ENCODE results near the gene OR2M3. TPM values are rescaled to one million over a fixed set of nuclear protein-coding genes. Genes with fewer than 3 reads are reported as not detected.

OR2M3 gene
- total RNA-seq, 1 experiment from 2014 or later: not detected

GRCh38 chr1:248231117-248231516 is 34.1 kb downstream of the OR2M3 start, which contains the start of gene OR2M4:
OR2M4 (plus strand) TSS chr1:248231417; CDS start chr1:248238929, 7,512 bp downstream.
- H3K4me2 ChIP-seq (ENCODE audit: low read length): no peak within 1 kb of the TSS
- ChIA-PET RAD21 (ENCODE audit: low non-redundant PET in 1 of 2, low total read pairs in 2 of 2, uncharacterized antibody in 2 of 2, unreplicated experiment in 2 of 2) (no interaction called here), CTCF (no interaction called here), POLR2A (no interaction called here)
- no peak within 1 kb of the TSS for H3K27ac ChIP-seq (ENCODE audit: low read depth, low read length)
- ATAC-seq (no peak), DNase-seq (ENCODE audit: low read depth, low spot score) (no peak)
- H4K20me1 ChIP-seq (ENCODE audit: insufficient read depth): no peaks in the 10 kb centered on the region
- peaks cover 0 to 18% of the 10 kb centered on the region in 2 experiments; a peak in 2 of 4 replicates for H3K9me3 ChIP-seq (ENCODE audit: control insufficient read depth in 1 of 2, insufficient read depth in 1 of 2, low read depth in 1 of 2, low read length in 2 of 2)
- no peak within 1 kb of the TSS for H2AFZ ChIP-seq (ENCODE audit: low read depth, low read length, poor library complexity, severe bottlenecking)
- no peaks in the 10 kb centered on the region for H3K9me2 ChIP-seq (ENCODE audit: insufficient read depth)
- H3K36me3 ChIP-seq (ENCODE audit: control insufficient read depth in 1 of 2, insufficient read depth in 2 of 2, low read length in 2 of 2): no peaks in the 10 kb centered on the region
- intact Hi-C loops (cut with micrococcal nuclease): no loop called here
- TF ChIP-seq JUND (IDR thresholded peaks at IDR 0.05): no peak
- TF ChIP-seq ZNF274 (IDR thresholded peaks at IDR 0.05; ENCODE audit: low read depth, low read length): no peak
- no peak for TF ChIP-seq ELF1 (IDR thresholded peaks at IDR 0.05; ENCODE audit: borderline replicate concordance, low read depth)
- TF ChIP-seq POLR2A (IDR thresholded peaks at IDR 0.05; ENCODE audit: borderline replicate concordance, extremely low read depth, insufficient read depth, insufficient read length): no peak
- no peak for TF ChIP-seq EGR1 (IDR thresholded peaks at IDR 0.05; ENCODE audit: low read depth)
- TF ChIP-seq POLR2AphosphoS5 (IDR thresholded peaks at IDR 0.05; ENCODE audit: low read depth, low read length): no peak
- H3K79me2 ChIP-seq (ENCODE audit: insufficient read depth, low read length): no peaks in the 10 kb centered on the region
- BruUV-seq (replicated peaks): no TSS peak
- no peak within 1 kb of the TSS for H3K9ac ChIP-seq (ENCODE audit: low read length)
- H3K27me3 ChIP-seq (ENCODE audit: insufficient read depth, low read length): no peaks in the 10 kb centered on the region
- H3K4me3 ChIP-seq (replicated peaks in 1 of 2; ENCODE audit: low read depth in 1 of 2, low read length in 2 of 2): no peak within 1 kb of the TSS
- H3K4me1 ChIP-seq (ENCODE audit: control insufficient read depth in 1 of 2, insufficient read depth in 2 of 2, low read length in 2 of 2): no peaks in the 10 kb centered on the region

- no peak for ATAC-seq
- H2AFZ ChIP-seq (ENCODE audit: low read depth, low read length, poor library complexity, severe bottlenecking): no peak overlapping the region
- H4K20me1 ChIP-seq (ENCODE audit: insufficient read depth): no peaks in the 10 kb centered on the region
- H3K36me3 ChIP-seq (ENCODE audit: control insufficient read depth in 1 of 2, insufficient read depth in 2 of 2, low read length in 2 of 2): no peaks in the 10 kb centered on the region; a peak in 1 of 4 replicates
- peaks cover 0 to 11% of the 10 kb centered on the region in 2 experiments; a peak in 2 of 4 replicates for H3K9me3 ChIP-seq (ENCODE audit: control insufficient read depth in 1 of 2, insufficient read depth in 1 of 2, low read depth in 1 of 2, low read length in 2 of 2)
- BruUV-seq (replicated peaks): no TSS peak
- no peak overlapping the region for H3K27ac ChIP-seq (ENCODE audit: low read depth, low read length)
- H3K27me3 ChIP-seq (ENCODE audit: insufficient read depth, low read length): no peaks in the 10 kb centered on the region
- ChIA-PET CTCF (no interaction called here), RAD21 (ENCODE audit: low non-redundant PET in 1 of 2, low total read pairs in 2 of 2, uncharacterized antibody in 2 of 2, unreplicated experiment in 2 of 2) (no interaction called here), POLR2A (no interaction called here)
- no peaks in the 10 kb centered on the region for H3K79me2 ChIP-seq (ENCODE audit: insufficient read depth, low read length)
- intact Hi-C loops (cut with micrococcal nuclease): no loop called here
- H3K4me3 ChIP-seq (replicated peaks in 1 of 2; ENCODE audit: low read depth in 1 of 2, low read length in 2 of 2): no peak overlapping the region
- no peak for DNase-seq (ENCODE audit: low read depth, low spot score)
- H3K9ac ChIP-seq (ENCODE audit: low read length): no peak overlapping the region
- H3K4me1 ChIP-seq (ENCODE audit: control insufficient read depth in 1 of 2, insufficient read depth in 2 of 2, low read length in 2 of 2): no peaks in the 10 kb centered on the region
- H3K9me2 ChIP-seq (ENCODE audit: insufficient read depth): no peaks in the 10 kb centered on the region
- no peak overlapping the region for H3K4me2 ChIP-seq (ENCODE audit: low read length)
- TF ChIP-seq, protein P1, sequence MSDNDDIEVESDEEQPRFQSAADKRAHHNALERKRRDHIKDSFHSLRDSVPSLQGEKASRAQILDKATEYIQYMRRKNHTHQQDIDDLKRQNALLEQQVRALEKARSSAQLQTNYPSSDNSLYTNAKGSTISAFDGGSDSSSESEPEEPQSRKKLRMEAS (IDR thresholded peaks at IDR 0.05): no peak
- TF ChIP-seq SIN3A (IDR thresholded peaks at IDR 0.05; ENCODE audit: low read depth) (no peak), ATF3 (IDR thresholded peaks at IDR 0.05) (no peak), ZBTB33 (IDR thresholded peaks at IDR 0.05; ENCODE audit: extremely low read depth, insufficient replicate concordance, low read length) (no peak), YY1 (IDR thresholded peaks at IDR 0.05; ENCODE audit: extremely low read depth, insufficient replicate concordance, low read depth, low read length) (no peak)
- TF ChIP-seq, protein P2, sequence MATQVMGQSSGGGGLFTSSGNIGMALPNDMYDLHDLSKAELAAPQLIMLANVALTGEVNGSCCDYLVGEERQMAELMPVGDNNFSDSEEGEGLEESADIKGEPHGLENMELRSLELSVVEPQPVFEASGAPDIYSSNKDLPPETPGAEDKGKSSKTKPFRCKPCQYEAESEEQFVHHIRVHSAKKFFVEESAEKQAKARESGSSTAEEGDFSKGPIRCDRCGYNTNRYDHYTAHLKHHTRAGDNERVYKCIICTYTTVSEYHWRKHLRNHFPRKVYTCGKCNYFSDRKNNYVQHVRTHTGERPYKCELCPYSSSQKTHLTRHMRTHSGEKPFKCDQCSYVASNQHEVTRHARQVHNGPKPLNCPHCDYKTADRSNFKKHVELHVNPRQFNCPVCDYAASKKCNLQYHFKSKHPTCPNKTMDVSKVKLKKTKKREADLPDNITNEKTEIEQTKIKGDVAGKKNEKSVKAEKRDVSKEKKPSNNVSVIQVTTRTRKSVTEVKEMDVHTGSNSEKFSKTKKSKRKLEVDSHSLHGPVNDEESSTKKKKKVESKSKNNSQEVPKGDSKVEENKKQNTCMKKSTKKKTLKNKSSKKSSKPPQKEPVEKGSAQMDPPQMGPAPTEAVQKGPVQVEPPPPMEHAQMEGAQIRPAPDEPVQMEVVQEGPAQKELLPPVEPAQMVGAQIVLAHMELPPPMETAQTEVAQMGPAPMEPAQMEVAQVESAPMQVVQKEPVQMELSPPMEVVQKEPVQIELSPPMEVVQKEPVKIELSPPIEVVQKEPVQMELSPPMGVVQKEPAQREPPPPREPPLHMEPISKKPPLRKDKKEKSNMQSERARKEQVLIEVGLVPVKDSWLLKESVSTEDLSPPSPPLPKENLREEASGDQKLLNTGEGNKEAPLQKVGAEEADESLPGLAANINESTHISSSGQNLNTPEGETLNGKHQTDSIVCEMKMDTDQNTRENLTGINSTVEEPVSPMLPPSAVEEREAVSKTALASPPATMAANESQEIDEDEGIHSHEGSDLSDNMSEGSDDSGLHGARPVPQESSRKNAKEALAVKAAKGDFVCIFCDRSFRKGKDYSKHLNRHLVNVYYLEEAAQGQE (IDR thresholded peaks at IDR 0.05; ENCODE audit: low read depth): no peak
- TF ChIP-seq, protein P3, sequence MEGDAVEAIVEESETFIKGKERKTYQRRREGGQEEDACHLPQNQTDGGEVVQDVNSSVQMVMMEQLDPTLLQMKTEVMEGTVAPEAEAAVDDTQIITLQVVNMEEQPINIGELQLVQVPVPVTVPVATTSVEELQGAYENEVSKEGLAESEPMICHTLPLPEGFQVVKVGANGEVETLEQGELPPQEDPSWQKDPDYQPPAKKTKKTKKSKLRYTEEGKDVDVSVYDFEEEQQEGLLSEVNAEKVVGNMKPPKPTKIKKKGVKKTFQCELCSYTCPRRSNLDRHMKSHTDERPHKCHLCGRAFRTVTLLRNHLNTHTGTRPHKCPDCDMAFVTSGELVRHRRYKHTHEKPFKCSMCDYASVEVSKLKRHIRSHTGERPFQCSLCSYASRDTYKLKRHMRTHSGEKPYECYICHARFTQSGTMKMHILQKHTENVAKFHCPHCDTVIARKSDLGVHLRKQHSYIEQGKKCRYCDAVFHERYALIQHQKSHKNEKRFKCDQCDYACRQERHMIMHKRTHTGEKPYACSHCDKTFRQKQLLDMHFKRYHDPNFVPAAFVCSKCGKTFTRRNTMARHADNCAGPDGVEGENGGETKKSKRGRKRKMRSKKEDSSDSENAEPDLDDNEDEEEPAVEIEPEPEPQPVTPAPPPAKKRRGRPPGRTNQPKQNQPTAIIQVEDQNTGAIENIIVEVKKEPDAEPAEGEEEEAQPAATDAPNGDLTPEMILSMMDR (IDR thresholded peaks at IDR 0.05 in 2 of 3, conservative IDR thresholded peaks at IDR 0.05 in 1 of 3; ENCODE audit: borderline replicate concordance in 1 of 3, insufficient read depth in 1 of 3, low read depth in 2 of 3, low read length in 2 of 3): no peak
Measured at GRCh38 chr1:248239478-248239877, 42.4 kb downstream of the OR2M3 start.

Measured in HCT116 (cell line).